Measurements from ENCODE around the gene TNIK. TPM values are rescaled to one million over a fixed set of nuclear protein-coding genes. Genes with fewer than 3 reads are reported as not detected.

TNIK gene
- total and polyA plus RNA-seq, 2 of the 13 experiments (the other 11 are each of a cell fraction or from before 2014, with no cell fraction given): 0.15 to 0.22 TPM

DNA sequence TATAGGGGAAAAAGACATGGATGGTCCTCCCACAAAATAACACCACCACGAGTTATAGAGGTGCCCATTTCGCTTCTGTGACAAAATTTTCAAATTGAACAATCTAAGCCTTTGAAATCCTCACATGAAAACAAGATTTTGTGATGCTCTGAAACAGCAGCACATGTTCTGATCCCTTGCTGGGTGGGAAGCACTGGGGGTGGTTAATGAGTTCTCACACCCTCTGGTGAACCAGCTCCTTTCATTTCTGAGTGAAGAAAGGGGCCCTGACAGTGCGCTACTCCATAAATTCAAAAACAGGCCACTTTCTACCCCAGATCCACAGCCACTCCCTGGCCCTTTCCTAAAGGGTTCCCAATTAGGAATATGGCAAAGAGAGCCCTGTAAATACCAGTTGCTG, 129.3 kb downstream of the TNIK start:
- Histone ChIP-seq H4K20me1 (ENCODE audit: insufficient read depth, low read length) (no peaks in the 10 kb centered on the region), H3K9ac (ENCODE audit: insufficient read depth, low read depth, low read length) (no peak overlapping the region), H3K4me1 (ENCODE audit: insufficient read depth, low read length) (no peaks in the 10 kb centered on the region), H3K4me3 (replicated peaks in 1 of 3; ENCODE audit: insufficient read depth in 1 of 3, low read depth in 2 of 3, low read length in 3 of 3) (no peak overlapping the region), H3K27me3 (ENCODE audit: control insufficient read depth in 1 of 2, insufficient read depth in 2 of 2, low read length in 2 of 2) (no peaks in the 10 kb centered on the region; a peak in 1 of 5 replicates), H3K4me2 (ENCODE audit: low read depth, low read length) (no peak overlapping the region), H3K36me3 (replicated peaks in 1 of 2; ENCODE audit: control insufficient read depth in 1 of 2, insufficient read depth in 2 of 2, low read length in 2 of 2) (no peaks in the 10 kb centered on the region), H3K27ac (ENCODE audit: extremely low read length, insufficient read depth, low read length) (no peak overlapping the region), H3K9me3 (ENCODE audit: low read length) (no peaks in the 10 kb centered on the region), H2AFZ (ENCODE audit: low read length) (no peak overlapping the region), H3K79me2 (ENCODE audit: insufficient read depth, low read length) (no peaks in the 10 kb centered on the region)
- no peak for TF ChIP-seq ZNF883 (CRISPR knock-in tag; IDR thresholded peaks at IDR 0.05; ENCODE audit: not compliant biosample characterization)
- TF ChIP-seq ZMAT3 (CRISPR knock-in tag; conservative IDR thresholded peaks at IDR 0.05): no peak
- TF ChIP-seq, protein P1, sequence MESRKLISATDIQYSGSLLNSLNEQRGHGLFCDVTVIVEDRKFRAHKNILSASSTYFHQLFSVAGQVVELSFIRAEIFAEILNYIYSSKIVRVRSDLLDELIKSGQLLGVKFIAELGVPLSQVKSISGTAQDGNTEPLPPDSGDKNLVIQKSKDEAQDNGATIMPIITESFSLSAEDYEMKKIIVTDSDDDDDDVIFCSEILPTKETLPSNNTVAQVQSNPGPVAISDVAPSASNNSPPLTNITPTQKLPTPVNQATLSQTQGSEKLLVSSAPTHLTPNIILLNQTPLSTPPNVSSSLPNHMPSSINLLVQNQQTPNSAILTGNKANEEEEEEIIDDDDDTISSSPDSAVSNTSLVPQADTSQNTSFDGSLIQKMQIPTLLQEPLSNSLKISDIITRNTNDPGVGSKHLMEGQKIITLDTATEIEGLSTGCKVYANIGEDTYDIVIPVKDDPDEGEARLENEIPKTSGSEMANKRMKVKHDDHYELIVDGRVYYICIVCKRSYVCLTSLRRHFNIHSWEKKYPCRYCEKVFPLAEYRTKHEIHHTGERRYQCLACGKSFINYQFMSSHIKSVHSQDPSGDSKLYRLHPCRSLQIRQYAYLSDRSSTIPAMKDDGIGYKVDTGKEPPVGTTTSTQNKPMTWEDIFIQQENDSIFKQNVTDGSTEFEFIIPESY (CRISPR knock-in tag; IDR thresholded peaks at IDR 0.05): no peak
- TF ChIP-seq RBM39 (IDR thresholded peaks at IDR 0.05; ENCODE audit: low read depth, low read length, poor library complexity, severe bottlenecking): no peak
- TF ChIP-seq ZNF33A (CRISPR knock-in tag; IDR thresholded peaks at IDR 0.05; ENCODE audit: borderline replicate concordance): no peak
- no peak for TF ChIP-seq MTF1 (CRISPR knock-in tag; IDR thresholded peaks at IDR 0.05)
- no TSS peak for BruUV-seq (replicated peaks)
- CTCF ChIA-PET (ENCODE audit: low intra/inter-chr PET ratio, low total read pairs): no interaction called here
- FAIRE-seq: no peak
- ATAC-seq: no peak
- intact Hi-C loops (cut with micrococcal nuclease; ENCODE audit: unreplicated experiment): no loop called here
- DNase-seq (ENCODE audit: low spot score): no peak
- 19% methylated on average over 3 of the region's 3 CpGs for WGBS (ENCODE audit: low lambda C conversion rate)
- in situ Hi-C loops (cut with HindIII; ENCODE audit: extremely low pct_ligation_motif_present, low pct_unique_long_range_greater_than_20kb): no loop called here
- POLR2A ChIA-PET: no interaction called here

DNA sequence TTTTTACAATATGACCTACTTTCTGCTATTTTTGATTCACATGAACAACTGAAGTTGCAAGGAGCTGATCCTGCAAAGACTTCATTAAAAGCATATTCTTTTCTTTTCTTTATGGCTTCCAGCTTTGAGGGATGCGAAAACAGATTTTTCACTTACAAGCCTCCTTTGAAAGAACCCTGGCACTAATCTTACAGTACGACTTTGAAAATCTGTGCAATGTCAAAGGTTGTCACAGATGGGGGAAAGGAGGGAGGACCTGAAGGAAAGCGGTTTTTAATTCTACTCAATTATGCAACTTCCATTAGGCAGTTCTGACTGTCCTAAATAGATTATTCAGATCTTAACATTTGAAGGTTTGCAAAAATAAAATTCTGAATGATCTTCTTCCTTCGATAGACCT, 130.5 kb downstream of the TNIK start:
- Histone ChIP-seq H3K4me3 (replicated peaks in 1 of 3; ENCODE audit: insufficient read depth in 1 of 3, low read depth in 2 of 3, low read length in 3 of 3) (no peak overlapping the region), H2AFZ (ENCODE audit: low read length) (no peak overlapping the region), H3K4me1 (ENCODE audit: insufficient read depth, low read length) (no peaks in the 10 kb centered on the region), H4K20me1 (ENCODE audit: insufficient read depth, low read length) (no peaks in the 10 kb centered on the region), H3K27me3 (ENCODE audit: control insufficient read depth in 1 of 2, insufficient read depth in 2 of 2, low read length in 2 of 2) (no peaks in the 10 kb centered on the region; a peak in 1 of 5 replicates), H3K9me3 (ENCODE audit: low read length) (no peaks in the 10 kb centered on the region), H3K36me3 (replicated peaks in 1 of 2; ENCODE audit: control insufficient read depth in 1 of 2, insufficient read depth in 2 of 2, low read length in 2 of 2) (no peaks in the 10 kb centered on the region), H3K79me2 (ENCODE audit: insufficient read depth, low read length) (no peaks in the 10 kb centered on the region), H3K4me2 (ENCODE audit: low read depth, low read length) (no peak overlapping the region), H3K27ac (ENCODE audit: extremely low read length, insufficient read depth, low read length) (no peak overlapping the region), H3K9ac (ENCODE audit: insufficient read depth, low read depth, low read length) (no peak overlapping the region)
- no TSS peak for BruUV-seq (replicated peaks)
- in situ Hi-C loops (cut with HindIII; ENCODE audit: extremely low pct_ligation_motif_present, low pct_unique_long_range_greater_than_20kb): no loop called here
- 38% methylated on average over 4 of the region's 4 CpGs for WGBS (ENCODE audit: low lambda C conversion rate)
- ChIA-PET POLR2A (no interaction called here), CTCF (ENCODE audit: low intra/inter-chr PET ratio, low total read pairs) (no interaction called here)
- no peak for ATAC-seq
- DNase-seq (ENCODE audit: low spot score): no peak
- no peak for FAIRE-seq
- intact Hi-C loops (cut with micrococcal nuclease; ENCODE audit: unreplicated experiment): no loop called here
- TF ChIP-seq ZNF878 (CRISPR knock-in tag; IDR thresholded peaks at IDR 0.05): no peak
- TF ChIP-seq, protein P2, sequence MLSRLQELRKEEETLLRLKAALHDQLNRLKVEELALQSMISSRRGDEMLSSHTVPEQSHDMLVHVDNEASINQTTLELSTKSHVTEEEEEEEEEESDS (CRISPR knock-in tag; IDR thresholded peaks at IDR 0.05; ENCODE audit: borderline replicate concordance): no peak
- TF ChIP-seq, protein P3, sequence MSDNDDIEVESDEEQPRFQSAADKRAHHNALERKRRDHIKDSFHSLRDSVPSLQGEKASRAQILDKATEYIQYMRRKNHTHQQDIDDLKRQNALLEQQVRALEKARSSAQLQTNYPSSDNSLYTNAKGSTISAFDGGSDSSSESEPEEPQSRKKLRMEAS (IDR thresholded peaks at IDR 0.05): no peak
- no peak for TF ChIP-seq ZNF263 (CRISPR knock-in tag; IDR thresholded peaks at IDR 0.05)
- no peak for TF ChIP-seq PAWR (CRISPR knock-in tag; IDR thresholded peaks at IDR 0.05; ENCODE audit: borderline replicate concordance)
- no peak for TF ChIP-seq TGIF2 (CRISPR knock-in tag; IDR thresholded peaks at IDR 0.05)
- TF ChIP-seq TBP (CRISPR knock-in tag; IDR thresholded peaks at IDR 0.05): no peak
- TF ChIP-seq, protein P4, sequence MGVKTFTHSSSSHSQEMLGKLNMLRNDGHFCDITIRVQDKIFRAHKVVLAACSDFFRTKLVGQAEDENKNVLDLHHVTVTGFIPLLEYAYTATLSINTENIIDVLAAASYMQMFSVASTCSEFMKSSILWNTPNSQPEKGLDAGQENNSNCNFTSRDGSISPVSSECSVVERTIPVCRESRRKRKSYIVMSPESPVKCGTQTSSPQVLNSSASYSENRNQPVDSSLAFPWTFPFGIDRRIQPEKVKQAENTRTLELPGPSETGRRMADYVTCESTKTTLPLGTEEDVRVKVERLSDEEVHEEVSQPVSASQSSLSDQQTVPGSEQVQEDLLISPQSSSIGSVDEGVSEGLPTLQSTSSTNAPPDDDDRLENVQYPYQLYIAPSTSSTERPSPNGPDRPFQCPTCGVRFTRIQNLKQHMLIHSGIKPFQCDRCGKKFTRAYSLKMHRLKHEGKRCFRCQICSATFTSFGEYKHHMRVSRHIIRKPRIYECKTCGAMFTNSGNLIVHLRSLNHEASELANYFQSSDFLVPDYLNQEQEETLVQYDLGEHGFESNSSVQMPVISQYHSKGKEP (CRISPR knock-in tag; IDR thresholded peaks at IDR 0.05): no peak
- no peak for TF ChIP-seq ZFP36 (IDR thresholded peaks at IDR 0.05; ENCODE audit: borderline replicate concordance, low read depth, low read length, partially characterized antibody)

All from HepG2 (cell line).